Measurements from ENCODE around the gene HSD17B10. TPM values are rescaled to one million over a fixed set of nuclear protein-coding genes. Genes with fewer than 3 reads are reported as not detected.

The HSD17B10 gene
- total and polyA plus RNA-seq, 2 donors (not counting 1 experiment from before 2014, with no cell fraction given) = 49.7 to 66.5 TPM

DNA sequence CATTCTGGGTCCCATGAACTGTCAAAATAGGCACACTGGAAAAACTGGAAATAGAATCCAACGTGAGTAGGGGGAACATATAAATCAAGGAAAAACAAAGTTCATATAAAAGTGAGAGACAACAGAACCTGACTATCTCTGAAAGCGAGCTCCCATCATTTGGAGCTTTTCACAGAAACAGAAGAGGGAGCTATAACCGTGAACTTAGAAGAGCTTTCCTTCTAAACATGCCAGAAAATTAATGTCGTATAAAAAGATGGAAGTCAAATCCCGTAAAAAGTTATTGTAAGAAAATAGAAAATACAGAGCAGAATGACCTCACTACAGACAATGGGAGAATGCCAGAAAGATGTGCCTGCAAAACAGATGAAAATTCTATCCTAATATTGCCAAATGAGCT, 23.9 kb upstream of the HSD17B10 start:
- Histone ChIP-seq H3K4me2 (replicated peaks; ENCODE audit: low read depth, low read length, poor library complexity, severe bottlenecking) (no peak overlapping the region), H3K9me3 (ENCODE audit: control extremely low read depth in 1 of 3, control insufficient read depth in 2 of 3, insufficient read depth in 1 of 3, low read length in 2 of 3) (no peaks in the 10 kb centered on the region), H2AFZ (ENCODE audit: insufficient read depth, low read depth, low read length, poor library complexity, severe bottlenecking) (no peak overlapping the region), H3K4me3 (ENCODE audit: control extremely low read depth in 1 of 5, extremely low read depth in 1 of 5, insufficient read depth in 1 of 5, low read depth in 2 of 5, low read length in 4 of 5) (no peak overlapping the region), H3K9ac (ENCODE audit: low read length) (no peak overlapping the region), H3K79me2 (ENCODE audit: control insufficient read depth, insufficient read depth, low read length) (no peaks in the 10 kb centered on the region), H3K27me3 (replicated peaks in 1 of 4; ENCODE audit: control extremely low read depth in 1 of 4, control insufficient read depth in 3 of 4, insufficient read depth in 4 of 4, low read length in 3 of 4) (peaks cover 0 to 9% (median 0%) of the 10 kb centered on the region in 4 experiments), H3K4me1 (ENCODE audit: control insufficient read depth in 2 of 2, insufficient read depth in 2 of 2, low read length in 2 of 2) (no peaks in the 10 kb centered on the region), H3K36me3 (replicated peaks in 1 of 2; ENCODE audit: control extremely low read depth in 1 of 2, control insufficient read depth in 1 of 2, extremely low read depth in 1 of 2, insufficient read depth in 2 of 2, low read length in 1 of 2) (no peaks in the 10 kb centered on the region), H3K27ac (ENCODE audit: low read length in 2 of 2) (no peak overlapping the region), H4K20me1 (ENCODE audit: control insufficient read depth, insufficient read depth, low read length, poor library complexity, severe bottlenecking) (no peaks in the 10 kb centered on the region)
- no peak for ATAC-seq (ENCODE audit: low read depth)
- Mint-ChIP-seq H3K4me3 (no peak overlapping the region), H3K9me3 (ENCODE audit: insufficient read depth) (no peaks in the 10 kb centered on the region), H3K27me3 (peaks cover 4% of the 10 kb centered on the region), H3K27ac (no peak overlapping the region), H3K4me1 (no peaks in the 10 kb centered on the region)
- POLR2A ChIA-PET = interaction anchor here (0.6 kb wide), 1 partner anchor 817 kb away, joined by 4 read pairs; no protein-coding TSS in a partner anchor
- no CpG with 5 or more reads among the region's 5 CpGs for WGBS (ENCODE audit: insufficient coverage)
- intact Hi-C loops (cut with micrococcal nuclease) = no loop called here
- TF ChIP-seq EZH2 (IDR thresholded peaks at IDR 0.05; ENCODE audit: borderline replicate concordance, insufficient read depth, low read depth, low read length, poor library complexity, severe bottlenecking) = no peak
- TF ChIP-seq, protein P1, sequence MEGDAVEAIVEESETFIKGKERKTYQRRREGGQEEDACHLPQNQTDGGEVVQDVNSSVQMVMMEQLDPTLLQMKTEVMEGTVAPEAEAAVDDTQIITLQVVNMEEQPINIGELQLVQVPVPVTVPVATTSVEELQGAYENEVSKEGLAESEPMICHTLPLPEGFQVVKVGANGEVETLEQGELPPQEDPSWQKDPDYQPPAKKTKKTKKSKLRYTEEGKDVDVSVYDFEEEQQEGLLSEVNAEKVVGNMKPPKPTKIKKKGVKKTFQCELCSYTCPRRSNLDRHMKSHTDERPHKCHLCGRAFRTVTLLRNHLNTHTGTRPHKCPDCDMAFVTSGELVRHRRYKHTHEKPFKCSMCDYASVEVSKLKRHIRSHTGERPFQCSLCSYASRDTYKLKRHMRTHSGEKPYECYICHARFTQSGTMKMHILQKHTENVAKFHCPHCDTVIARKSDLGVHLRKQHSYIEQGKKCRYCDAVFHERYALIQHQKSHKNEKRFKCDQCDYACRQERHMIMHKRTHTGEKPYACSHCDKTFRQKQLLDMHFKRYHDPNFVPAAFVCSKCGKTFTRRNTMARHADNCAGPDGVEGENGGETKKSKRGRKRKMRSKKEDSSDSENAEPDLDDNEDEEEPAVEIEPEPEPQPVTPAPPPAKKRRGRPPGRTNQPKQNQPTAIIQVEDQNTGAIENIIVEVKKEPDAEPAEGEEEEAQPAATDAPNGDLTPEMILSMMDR (IDR thresholded peaks at IDR 0.05) = no peak
- DNase-seq = no peak
- CTCF ChIA-PET = no interaction called here

DNA sequence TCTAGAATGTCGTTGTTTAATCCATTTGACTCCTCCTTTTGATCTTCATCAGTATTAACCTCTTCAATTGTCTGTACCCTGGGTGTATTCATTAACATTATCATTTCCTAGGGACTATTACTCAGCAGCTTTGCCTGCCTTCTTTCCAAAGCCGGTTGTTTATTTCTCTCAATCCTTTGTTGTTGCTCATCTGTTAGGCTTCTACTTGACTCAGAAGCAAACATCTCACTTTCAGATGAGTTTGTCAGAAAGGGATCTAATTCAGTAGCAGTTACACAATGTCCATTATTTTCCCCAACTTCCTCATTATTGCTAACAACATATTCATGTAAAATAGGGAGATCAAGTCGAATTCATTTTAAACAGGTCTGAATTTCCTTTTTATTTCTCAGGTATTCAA, 22.1 kb upstream of the HSD17B10 start:
- Histone ChIP-seq H4K20me1 (ENCODE audit: control insufficient read depth, insufficient read depth, low read length, poor library complexity, severe bottlenecking) (no peaks in the 10 kb centered on the region), H3K4me1 (ENCODE audit: control insufficient read depth in 2 of 2, insufficient read depth in 2 of 2, low read length in 2 of 2) (no peaks in the 10 kb centered on the region), H2AFZ (ENCODE audit: insufficient read depth, low read depth, low read length, poor library complexity, severe bottlenecking) (no peak overlapping the region), H3K4me2 (replicated peaks; ENCODE audit: low read depth, low read length, poor library complexity, severe bottlenecking) (no peak overlapping the region), H3K36me3 (replicated peaks in 1 of 2; ENCODE audit: control extremely low read depth in 1 of 2, control insufficient read depth in 1 of 2, extremely low read depth in 1 of 2, insufficient read depth in 2 of 2, low read length in 1 of 2) (no peaks in the 10 kb centered on the region), H3K9ac (ENCODE audit: low read length) (no peak overlapping the region), H3K79me2 (ENCODE audit: control insufficient read depth, insufficient read depth, low read length) (no peaks in the 10 kb centered on the region), H3K9me3 (ENCODE audit: control extremely low read depth in 1 of 3, control insufficient read depth in 2 of 3, insufficient read depth in 1 of 3, low read length in 2 of 3) (no peaks in the 10 kb centered on the region), H3K4me3 (ENCODE audit: control extremely low read depth in 1 of 5, extremely low read depth in 1 of 5, insufficient read depth in 1 of 5, low read depth in 2 of 5, low read length in 4 of 5) (no peak overlapping the region), H3K27ac (ENCODE audit: low read length in 2 of 2) (no peak overlapping the region), H3K27me3 (replicated peaks in 1 of 4; ENCODE audit: control extremely low read depth in 1 of 4, control insufficient read depth in 3 of 4, insufficient read depth in 4 of 4, low read length in 3 of 4) (peaks cover 0 to 9% (median 0%) of the 10 kb centered on the region in 4 experiments)
- POLR2A ChIA-PET = no interaction called here
- CTCF ChIA-PET = interaction anchor here (0.6 to 0.7 kb wide), 2 partner anchors 138 to 338 kb away, joined by 3 to 4 read pairs; no protein-coding TSS in a partner anchor
- ATAC-seq (ENCODE audit: low read depth) = no peak
- H3K4me1 Mint-ChIP-seq = no peaks in the 10 kb centered on the region
- no CpG with 5 or more reads among the region's 3 CpGs for WGBS (ENCODE audit: insufficient coverage)
- no peak for DNase-seq
- no peaks in the 10 kb centered on the region for H3K9me3 Mint-ChIP-seq (ENCODE audit: insufficient read depth)
- peaks cover 4% of the 10 kb centered on the region for H3K27me3 Mint-ChIP-seq
- H3K27ac Mint-ChIP-seq = no peak overlapping the region
- intact Hi-C loops (cut with micrococcal nuclease) = no loop called here
- H3K4me3 Mint-ChIP-seq = no peak overlapping the region
- TF ChIP-seq, protein P1 (IDR thresholded peaks at IDR 0.05) = no peak
- TF ChIP-seq EZH2 (IDR thresholded peaks at IDR 0.05; ENCODE audit: borderline replicate concordance, insufficient read depth, low read depth, low read length, poor library complexity, severe bottlenecking) = no peak
